H1 (cell line): Measurements from ENCODE around the gene MEP1A. TPM values are rescaled to one million over a fixed set of nuclear protein-coding genes. Genes with fewer than 3 reads are reported as not detected.

Experiments used
- ASH2L ChIP-seq: fragments of 200-600, 300-600 bp; sonication (generic); IDR thresholded peaks from one replicate; pipeline ENCODE4 v1.7.1; 2017; ENCODE audit warnings: low read length
- CEBPB ChIP-seq: IDR thresholded peaks from 2 replicates; pipeline ENCODE4 v1.6.1; 2012; ENCODE audit warnings: low read depth, low read length
- CHD2 ChIP-seq: IDR thresholded peaks from 2 replicates; pipeline ENCODE4 v1.6.1; 2012; ENCODE audit warnings: low read length, improper control_type of control experiment
- KDM5A ChIP-seq: fragments of 200-600 bp; IDR thresholded peaks from 2 replicates; pipeline ENCODE4 v1.7.1; 2012; ENCODE audit warnings: mild to moderate bottlenecking, low read length, inconsistent platforms, mixed read lengths
- SIN3A ChIP-seq, 2 experiments: IDR thresholded peaks in 1 of 2; conservative IDR thresholded peaks in 1 of 2; 2 replicates each; pipeline ENCODE4 v1.6.1; 2011 to 2012; ENCODE audit warnings: low read length in 2 of 2, improper control_type of control experiment in 1 of 2, low read depth in 1 of 2, mild to moderate bottlenecking in 1 of 2
- SRF ChIP-seq: IDR thresholded peaks from 2 replicates; pipeline ENCODE4 v1.6.1; 2011; ENCODE audit warnings: mild to moderate bottlenecking, low read depth, low read length, moderate library complexity
- polyA plus RNA-seq, 7 experiments: library from polyadenylated mRNA; depleted of rRNA in 3 of 7; stranded (reverse) in 5 of 7; unstranded in 2 of 7; fragments of >200 nt in 5 of 7; fragments of 200-250 nt in 2 of 7; gene quantifications; 1 replicate in 5 of 7; 2 replicates in 1 of 7; 4 replicates in 1 of 7; pipeline versions ENCODE4 v1.2.1 to v1.2.3, GENCODE V29; 2011 to 2013; ENCODE audit warnings: missing spikeins in 2 of 7, mixed read lengths in 2 of 7
- total RNA-seq: library from RNA; stranded (reverse); fragmentation: NEBNext Ultra II Directional; extraction: Animal tissue kit (Norgen Biotek cat#: 25700); gene quantifications from 2 replicates; pipeline ENCODE4 v1.2.1, GENCODE V29; 2021
- TF ChIP-seq, protein P1 (sequence below): fragments of 300-600 bp; sonication (generic); IDR thresholded peaks from 2 replicates; pipeline ENCODE4 v1.7.1; 2012; ENCODE audit warnings: low read length, moderate library complexity, mild to moderate bottlenecking, inconsistent platforms; ENCODE audit not compliant: insufficient replicate concordance

Gene MEP1A
- total and polyA plus RNA-seq, 2 of the 8 experiments (the other 6 are each of a cell fraction or from before 2014, with no cell fraction given), result 0.03 TPM; not detected in 1

DNA sequence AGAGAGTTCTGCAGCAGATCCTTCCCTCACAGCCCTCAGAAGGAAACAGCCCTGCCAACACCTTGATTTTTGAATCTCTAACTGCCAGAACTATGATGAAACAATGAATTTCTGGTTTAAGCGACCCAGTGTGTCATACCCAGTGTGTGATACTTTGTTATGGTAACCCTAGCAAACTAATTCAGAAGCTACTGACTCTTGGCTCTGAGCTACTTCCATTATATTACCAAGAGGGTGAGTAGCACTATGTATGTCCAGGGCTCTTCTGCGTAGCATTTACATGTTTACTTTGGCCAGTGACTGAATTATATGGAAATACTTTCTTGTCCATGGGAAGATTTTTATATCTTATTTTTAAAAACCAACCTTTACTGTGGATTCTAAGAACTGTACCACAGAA is 29.7 kb upstream of the MEP1A start (continued):
- TF ChIP-seq, protein P1, sequence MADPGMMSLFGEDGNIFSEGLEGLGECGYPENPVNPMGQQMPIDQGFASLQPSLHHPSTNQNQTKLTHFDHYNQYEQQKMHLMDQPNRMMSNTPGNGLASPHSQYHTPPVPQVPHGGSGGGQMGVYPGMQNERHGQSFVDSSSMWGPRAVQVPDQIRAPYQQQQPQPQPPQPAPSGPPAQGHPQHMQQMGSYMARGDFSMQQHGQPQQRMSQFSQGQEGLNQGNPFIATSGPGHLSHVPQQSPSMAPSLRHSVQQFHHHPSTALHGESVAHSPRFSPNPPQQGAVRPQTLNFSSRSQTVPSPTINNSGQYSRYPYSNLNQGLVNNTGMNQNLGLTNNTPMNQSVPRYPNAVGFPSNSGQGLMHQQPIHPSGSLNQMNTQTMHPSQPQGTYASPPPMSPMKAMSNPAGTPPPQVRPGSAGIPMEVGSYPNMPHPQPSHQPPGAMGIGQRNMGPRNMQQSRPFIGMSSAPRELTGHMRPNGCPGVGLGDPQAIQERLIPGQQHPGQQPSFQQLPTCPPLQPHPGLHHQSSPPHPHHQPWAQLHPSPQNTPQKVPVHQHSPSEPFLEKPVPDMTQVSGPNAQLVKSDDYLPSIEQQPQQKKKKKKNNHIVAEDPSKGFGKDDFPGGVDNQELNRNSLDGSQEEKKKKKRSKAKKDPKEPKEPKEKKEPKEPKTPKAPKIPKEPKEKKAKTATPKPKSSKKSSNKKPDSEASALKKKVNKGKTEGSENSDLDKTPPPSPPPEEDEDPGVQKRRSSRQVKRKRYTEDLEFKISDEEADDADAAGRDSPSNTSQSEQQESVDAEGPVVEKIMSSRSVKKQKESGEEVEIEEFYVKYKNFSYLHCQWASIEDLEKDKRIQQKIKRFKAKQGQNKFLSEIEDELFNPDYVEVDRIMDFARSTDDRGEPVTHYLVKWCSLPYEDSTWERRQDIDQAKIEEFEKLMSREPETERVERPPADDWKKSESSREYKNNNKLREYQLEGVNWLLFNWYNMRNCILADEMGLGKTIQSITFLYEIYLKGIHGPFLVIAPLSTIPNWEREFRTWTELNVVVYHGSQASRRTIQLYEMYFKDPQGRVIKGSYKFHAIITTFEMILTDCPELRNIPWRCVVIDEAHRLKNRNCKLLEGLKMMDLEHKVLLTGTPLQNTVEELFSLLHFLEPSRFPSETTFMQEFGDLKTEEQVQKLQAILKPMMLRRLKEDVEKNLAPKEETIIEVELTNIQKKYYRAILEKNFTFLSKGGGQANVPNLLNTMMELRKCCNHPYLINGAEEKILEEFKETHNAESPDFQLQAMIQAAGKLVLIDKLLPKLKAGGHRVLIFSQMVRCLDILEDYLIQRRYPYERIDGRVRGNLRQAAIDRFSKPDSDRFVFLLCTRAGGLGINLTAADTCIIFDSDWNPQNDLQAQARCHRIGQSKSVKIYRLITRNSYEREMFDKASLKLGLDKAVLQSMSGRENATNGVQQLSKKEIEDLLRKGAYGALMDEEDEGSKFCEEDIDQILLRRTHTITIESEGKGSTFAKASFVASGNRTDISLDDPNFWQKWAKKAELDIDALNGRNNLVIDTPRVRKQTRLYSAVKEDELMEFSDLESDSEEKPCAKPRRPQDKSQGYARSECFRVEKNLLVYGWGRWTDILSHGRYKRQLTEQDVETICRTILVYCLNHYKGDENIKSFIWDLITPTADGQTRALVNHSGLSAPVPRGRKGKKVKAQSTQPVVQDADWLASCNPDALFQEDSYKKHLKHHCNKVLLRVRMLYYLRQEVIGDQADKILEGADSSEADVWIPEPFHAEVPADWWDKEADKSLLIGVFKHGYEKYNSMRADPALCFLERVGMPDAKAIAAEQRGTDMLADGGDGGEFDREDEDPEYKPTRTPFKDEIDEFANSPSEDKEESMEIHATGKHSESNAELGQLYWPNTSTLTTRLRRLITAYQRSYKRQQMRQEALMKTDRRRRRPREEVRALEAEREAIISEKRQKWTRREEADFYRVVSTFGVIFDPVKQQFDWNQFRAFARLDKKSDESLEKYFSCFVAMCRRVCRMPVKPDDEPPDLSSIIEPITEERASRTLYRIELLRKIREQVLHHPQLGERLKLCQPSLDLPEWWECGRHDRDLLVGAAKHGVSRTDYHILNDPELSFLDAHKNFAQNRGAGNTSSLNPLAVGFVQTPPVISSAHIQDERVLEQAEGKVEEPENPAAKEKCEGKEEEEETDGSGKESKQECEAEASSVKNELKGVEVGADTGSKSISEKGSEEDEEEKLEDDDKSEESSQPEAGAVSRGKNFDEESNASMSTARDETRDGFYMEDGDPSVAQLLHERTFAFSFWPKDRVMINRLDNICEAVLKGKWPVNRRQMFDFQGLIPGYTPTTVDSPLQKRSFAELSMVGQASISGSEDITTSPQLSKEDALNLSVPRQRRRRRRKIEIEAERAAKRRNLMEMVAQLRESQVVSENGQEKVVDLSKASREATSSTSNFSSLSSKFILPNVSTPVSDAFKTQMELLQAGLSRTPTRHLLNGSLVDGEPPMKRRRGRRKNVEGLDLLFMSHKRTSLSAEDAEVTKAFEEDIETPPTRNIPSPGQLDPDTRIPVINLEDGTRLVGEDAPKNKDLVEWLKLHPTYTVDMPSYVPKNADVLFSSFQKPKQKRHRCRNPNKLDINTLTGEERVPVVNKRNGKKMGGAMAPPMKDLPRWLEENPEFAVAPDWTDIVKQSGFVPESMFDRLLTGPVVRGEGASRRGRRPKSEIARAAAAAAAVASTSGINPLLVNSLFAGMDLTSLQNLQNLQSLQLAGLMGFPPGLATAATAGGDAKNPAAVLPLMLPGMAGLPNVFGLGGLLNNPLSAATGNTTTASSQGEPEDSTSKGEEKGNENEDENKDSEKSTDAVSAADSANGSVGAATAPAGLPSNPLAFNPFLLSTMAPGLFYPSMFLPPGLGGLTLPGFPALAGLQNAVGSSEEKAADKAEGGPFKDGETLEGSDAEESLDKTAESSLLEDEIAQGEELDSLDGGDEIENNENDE, result no peak
- TF ChIP-seq SIN3A (conservative IDR thresholded peaks at IDR 0.05 in 1 of 2, IDR thresholded peaks at IDR 0.05 in 1 of 2; ENCODE audit: low read depth in 1 of 2, low read length in 2 of 2) (no peak), SRF (no peak), KDM5A (no peak), CEBPB (no peak), ASH2L (no peak), CHD2 (no peak)
